Esophagus muscularis mucosa (tissue), 4 donors: ENCODE results near the gene BCAS3. TPM values are rescaled to one million over a fixed set of nuclear protein-coding genes. Genes with fewer than 3 reads are reported as not detected.
A peak's percentile ranks its signal among the peaks of the same experiment; 100 is the strongest.

Experiments
- DNase-seq: peaks from one replicate; pipeline ENCODE4 v3.0.0-alpha.2; 2017; ENCODE audit errors: extremely low spot score
- H3K27ac ChIP-seq, 4 donors: fragments of 200-600 bp; sonication (generic); replicated peaks in 1 of 4; 1 replicate in 3 of 4; 2 replicates in 1 of 4; pipeline ENCODE4 v1.5.1; 2016 to 2019; ENCODE audit warnings: mild to moderate bottlenecking in 1 of 4
- H3K27me3 ChIP-seq, 4 donors: fragments of 200-600 bp; sonication (generic); one replicate each; pipeline versions ENCODE4 v1.5.1 to v1.6.0; 2016 to 2019
- H3K36me3 ChIP-seq, 4 donors: fragments of 200-600 bp; sonication (generic); one replicate each; pipeline ENCODE4 v1.5.1; 2016 to 2019
- H3K4me1 ChIP-seq, 4 donors: fragments of 200-600 bp; sonication (generic); one replicate each; pipeline ENCODE4 v1.5.1; 2016 to 2019
- H3K4me3 ChIP-seq, 4 donors: fragments of 200-600 bp; sonication (generic); 1 replicate in 2 of 4; 2 replicates in 2 of 4; pipeline ENCODE4 v1.5.1; 2016 to 2019; ENCODE audit warnings: mild to moderate bottlenecking in 4 of 4, moderate library complexity in 1 of 4
- H3K9me3 ChIP-seq, 4 donors: fragments of 200-600 bp; sonication (generic); 1 replicate in 3 of 4; 2 replicates in 1 of 4; pipeline ENCODE4 v1.5.1; 2016 to 2019
- EP300 ChIP-seq: sonication (generic); formaldehyde crosslinking; IDR thresholded peaks from one replicate; pipeline ENCODE4 v1.6.1; 2017; ENCODE audit warnings: antibody characterized with exemption
- POLR2A ChIP-seq: fragments of 450-650 bp; IDR thresholded peaks from one replicate; pipeline ENCODE4 v1.6.1; 2017; ENCODE audit warnings: antibody characterized with exemption, moderate library complexity, mild to moderate bottlenecking, low read depth
- POLR2AphosphoS5 ChIP-seq, 2 donors: sonication (generic); formaldehyde crosslinking; IDR thresholded peaks; one replicate each; pipeline ENCODE4 v1.6.1; 2017; ENCODE audit warnings: antibody characterized with exemption in 2 of 2
- WGBS: methylation state at CpG from one replicate; pipeline ENCODE4 v1.1.5; 2018; 5-methylcytosine and 5-hydroxymethylcytosine counted together
- intact Hi-C: fragments of 100-400 bp; cut with DNase I; formaldehyde crosslinking; loops from one replicate; pipeline ENCODE4 v1.15.1; 2023
- total RNA-seq, 4 donors: library from RNA; depleted of rRNA; stranded (reverse); fragments of >200 nt; gene quantifications; one replicate each; pipeline versions ENCODE4 v1.1.0 to v1.2.1, GENCODE V29; 2016
- TF ChIP-seq, protein P1 (sequence below), 3 experiments: fragments of 200-600 bp in 2 of 3; fragments of 450-650 bp in 1 of 3; sonication (generic) in 2 of 3; IDR thresholded peaks; one replicate each; pipeline ENCODE4 v1.5.1; 2017 to 2019; ENCODE audit warnings: antibody characterized with exemption in 3 of 3, mild to moderate bottlenecking in 2 of 3, moderate library complexity in 1 of 3

Gene BCAS3
- 10 to 100 TPM; 17.4 to 25.7 (median 19.5) TPM for total RNA-seq

DNA sequence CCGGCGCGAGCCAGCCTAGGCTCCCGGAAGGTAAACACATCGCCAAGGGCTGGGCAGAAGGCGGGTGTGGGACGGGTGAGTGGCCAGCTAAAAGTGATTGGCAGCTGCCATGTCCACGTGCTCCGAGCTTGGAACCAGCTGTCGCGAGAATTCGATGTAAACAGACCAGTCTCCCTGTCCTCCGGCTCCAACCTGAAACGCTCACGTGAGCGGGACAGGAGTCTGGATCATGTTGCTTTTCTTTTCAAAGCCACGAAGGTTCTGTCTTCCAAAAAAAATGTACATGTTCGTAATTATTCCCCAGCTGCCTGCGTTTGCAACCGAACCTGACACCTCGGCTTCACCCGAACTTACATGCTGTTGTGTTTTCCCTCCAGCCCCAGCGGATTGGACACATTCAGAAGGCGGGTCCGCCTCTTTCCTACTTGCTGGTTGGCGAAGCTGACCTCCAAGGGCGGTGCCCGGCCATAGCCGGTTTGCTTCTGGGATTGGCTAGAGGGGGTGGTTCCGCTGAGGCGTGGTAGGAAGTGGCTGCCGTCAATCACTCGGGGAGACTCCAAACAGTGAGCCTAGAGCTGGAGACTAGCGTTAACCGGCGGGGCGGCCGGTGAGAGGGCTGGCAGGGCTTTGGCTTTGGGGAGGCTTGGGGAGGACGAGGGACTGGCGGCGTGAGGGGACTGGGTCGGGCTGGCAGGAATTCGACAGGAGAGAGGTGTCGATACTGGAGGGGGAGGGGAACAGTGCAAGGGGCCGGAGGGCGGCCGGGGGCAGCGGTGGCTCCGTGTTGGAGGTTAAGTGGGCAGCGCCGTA, at the start of gene BCAS3:
BCAS3 (plus strand) TSS at position 544 of the 810 bp plus-strand sequence.
- DNase-seq, result peak; percentile 99
- Histone ChIP-seq H3K27ac (peak within 1 kb of the TSS; percentile 77 to 83 (median 81)), H3K36me3 (peaks cover 4 to 17% (median 7%) of the 10 kb centered on the region in 4 donors), H3K9me3 (no peaks in the 10 kb centered on the region), H3K4me1 (peaks cover 13 to 19% (median 16%) of the 10 kb centered on the region in 4 donors), H3K4me3 (peak within 1 kb of the TSS; percentile 67 to 83 (median 79)), H3K27me3 (no peaks in the 10 kb centered on the region)
- intact Hi-C loops, result no loop called here
- TF ChIP-seq POLR2A (peak; percentile 58), EP300 (no peak), POLR2AphosphoS5 (IDR thresholded peaks at IDR 0.05) (peak; percentile 92 to 94)
- TF ChIP-seq, protein P1, sequence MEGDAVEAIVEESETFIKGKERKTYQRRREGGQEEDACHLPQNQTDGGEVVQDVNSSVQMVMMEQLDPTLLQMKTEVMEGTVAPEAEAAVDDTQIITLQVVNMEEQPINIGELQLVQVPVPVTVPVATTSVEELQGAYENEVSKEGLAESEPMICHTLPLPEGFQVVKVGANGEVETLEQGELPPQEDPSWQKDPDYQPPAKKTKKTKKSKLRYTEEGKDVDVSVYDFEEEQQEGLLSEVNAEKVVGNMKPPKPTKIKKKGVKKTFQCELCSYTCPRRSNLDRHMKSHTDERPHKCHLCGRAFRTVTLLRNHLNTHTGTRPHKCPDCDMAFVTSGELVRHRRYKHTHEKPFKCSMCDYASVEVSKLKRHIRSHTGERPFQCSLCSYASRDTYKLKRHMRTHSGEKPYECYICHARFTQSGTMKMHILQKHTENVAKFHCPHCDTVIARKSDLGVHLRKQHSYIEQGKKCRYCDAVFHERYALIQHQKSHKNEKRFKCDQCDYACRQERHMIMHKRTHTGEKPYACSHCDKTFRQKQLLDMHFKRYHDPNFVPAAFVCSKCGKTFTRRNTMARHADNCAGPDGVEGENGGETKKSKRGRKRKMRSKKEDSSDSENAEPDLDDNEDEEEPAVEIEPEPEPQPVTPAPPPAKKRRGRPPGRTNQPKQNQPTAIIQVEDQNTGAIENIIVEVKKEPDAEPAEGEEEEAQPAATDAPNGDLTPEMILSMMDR (IDR thresholded peaks at IDR 0.05), result peak in 1 of 3 experiments; percentile 22
- WGBS, result under 1% methylated on average over 45 of the region's 51 CpGs

DNA sequence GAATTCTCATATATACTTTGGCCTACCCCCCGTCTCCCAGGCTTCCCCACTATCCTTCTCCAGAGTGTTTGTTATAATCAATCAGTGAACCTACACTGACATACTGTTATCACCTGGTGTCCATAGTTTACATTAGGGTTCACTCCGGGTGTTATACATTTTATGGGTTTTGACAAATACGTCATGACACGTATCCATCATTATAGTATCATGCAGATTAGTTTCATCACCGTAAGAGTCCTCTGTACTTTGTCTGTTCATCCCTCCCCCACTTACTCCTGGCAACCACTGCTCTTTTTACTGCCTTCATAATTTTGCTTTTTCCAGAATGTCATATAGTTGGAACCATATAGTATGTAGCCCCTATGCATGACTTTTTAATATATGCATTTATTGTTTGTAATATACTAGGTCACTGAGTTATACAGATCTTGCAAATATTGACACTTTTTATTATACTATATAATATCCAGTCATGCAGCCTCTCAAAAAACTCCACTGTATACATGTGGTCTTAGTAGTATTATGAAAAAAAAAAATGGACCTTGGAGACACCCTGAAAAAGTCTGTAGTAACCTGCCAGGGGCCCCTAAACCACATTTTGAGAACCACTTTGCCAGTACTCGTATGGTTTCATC, 49.3 kb upstream of the BCAS3 start:
- WGBS, result 79% methylated on average over 6 of the region's 6 CpGs
- Histone ChIP-seq H3K4me3 (no peak overlapping the region), H3K36me3 (peaks cover 4 to 29% (median 9%) of the 10 kb centered on the region in 4 donors), H3K4me1 (peaks cover 0 to 6% (median 2%) of the 10 kb centered on the region in 4 donors), H3K27ac (no peak overlapping the region), H3K27me3 (no peaks in the 10 kb centered on the region), H3K9me3 (no peaks in the 10 kb centered on the region)
- intact Hi-C loops, result no loop called here
- DNase-seq, result no peak
- no peak for TF ChIP-seq POLR2A
- TF ChIP-seq EP300, result no peak
- TF ChIP-seq POLR2AphosphoS5 (IDR thresholded peaks at IDR 0.05), result no peak
- TF ChIP-seq, protein P1 (IDR thresholded peaks at IDR 0.05), result no peak

DNA sequence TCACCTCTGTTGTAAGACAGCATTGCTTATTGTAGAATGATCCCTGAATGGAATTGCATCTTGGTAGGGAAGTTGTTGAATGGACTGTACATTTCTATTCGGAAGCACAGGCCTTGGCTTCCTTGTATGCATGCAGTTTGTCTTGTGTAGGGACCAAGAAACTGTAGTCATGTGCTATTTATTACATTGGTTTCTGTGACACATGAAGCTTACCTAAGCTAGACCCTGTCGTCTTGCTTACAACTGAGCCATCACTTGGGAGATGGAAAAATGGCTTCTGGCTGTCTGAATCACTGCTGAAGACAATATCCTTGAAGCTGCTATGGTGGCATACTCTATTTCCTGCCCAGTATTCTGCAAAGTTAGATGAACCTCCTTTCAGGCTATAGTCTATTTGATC, 48.5 kb upstream of the BCAS3 start:
- TF ChIP-seq, protein P1 (IDR thresholded peaks at IDR 0.05), result no peak
- no peak overlapping the region for H3K27ac ChIP-seq
- DNase-seq, result no peak
- peaks cover 0 to 6% (median 2%) of the 10 kb centered on the region in 4 donors for H3K4me1 ChIP-seq
- no peaks in the 10 kb centered on the region for H3K9me3 ChIP-seq
- H3K4me3 ChIP-seq, result no peak overlapping the region
- 66% methylated on average over 2 of the region's 2 CpGs for WGBS
- intact Hi-C loops, result no loop called here
- no peaks in the 10 kb centered on the region for H3K27me3 ChIP-seq
- peaks cover 8 to 34% (median 11%) of the 10 kb centered on the region in 4 donors for H3K36me3 ChIP-seq

DNA sequence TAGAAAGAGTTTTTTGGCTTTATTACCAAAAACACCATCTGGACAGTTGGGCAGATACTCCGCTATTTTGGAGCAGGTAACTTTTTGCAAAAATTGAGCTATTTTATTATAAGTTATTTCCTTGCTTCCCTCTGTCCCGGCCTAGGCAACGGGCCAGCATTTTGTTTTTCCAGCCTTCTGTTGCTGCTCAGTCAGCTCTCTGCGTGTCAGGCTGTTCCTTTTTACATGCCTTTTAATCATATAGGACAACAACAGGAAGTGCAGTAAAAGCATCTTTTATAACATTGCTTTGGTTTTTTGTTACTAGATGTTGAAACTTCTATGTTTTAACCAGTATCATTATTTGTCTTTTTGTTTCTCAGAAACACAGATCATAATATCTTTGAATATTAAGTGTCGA, 47.3 kb upstream of the BCAS3 start:
- WGBS, result 69% methylated on average over 5 of the region's 5 CpGs
- DNase-seq, result no peak
- Histone ChIP-seq H3K36me3 (peaks cover 7 to 36% (median 17%) of the 10 kb centered on the region in 4 donors), H3K9me3 (no peaks in the 10 kb centered on the region), H3K27me3 (no peaks in the 10 kb centered on the region), H3K4me3 (no peak overlapping the region), H3K27ac (no peak overlapping the region), H3K4me1 (peaks cover 0 to 6% (median 2%) of the 10 kb centered on the region in 4 donors)
- TF ChIP-seq EP300 (no peak), POLR2AphosphoS5 (IDR thresholded peaks at IDR 0.05) (no peak), POLR2A (no peak)
- TF ChIP-seq, protein P1 (IDR thresholded peaks at IDR 0.05), result no peak
- intact Hi-C loops, result no loop called here
